Endometrial microvascular endothelial cells (primary cell): ENCODE results near the gene AHSP. TPM values are rescaled to one million over a fixed set of nuclear protein-coding genes. Genes with fewer than 3 reads are reported as not detected.
"Not testable (repeated sequence)": the region's sequence is repeated elsewhere in the genome, so short reads cannot be mapped to it uniquely, and the experiment has no call there.

ENCODE experiments used
- in situ Hi-C: cut with HindIII; loops from 2 replicates; pipeline ENCODE4 v1.10.0; 2017; ENCODE audit warnings: low sequenced_read_pairs, low pct_unique_long_range_greater_than_20kb; ENCODE audit errors: inconsistent ontology term
- total RNA-seq: library from RNA; depleted of rRNA; stranded (reverse); fragments of >200 nt; gene quantifications from one replicate; pipeline ENCODE4 v1.2.3, GENCODE V29; 2015; ENCODE audit errors: inconsistent ontology term

AHSP gene, protein sequence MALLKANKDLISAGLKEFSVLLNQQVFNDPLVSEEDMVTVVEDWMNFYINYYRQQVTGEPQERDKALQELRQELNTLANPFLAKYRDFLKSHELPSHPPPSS
- not detected for total RNA-seq

DNA sequence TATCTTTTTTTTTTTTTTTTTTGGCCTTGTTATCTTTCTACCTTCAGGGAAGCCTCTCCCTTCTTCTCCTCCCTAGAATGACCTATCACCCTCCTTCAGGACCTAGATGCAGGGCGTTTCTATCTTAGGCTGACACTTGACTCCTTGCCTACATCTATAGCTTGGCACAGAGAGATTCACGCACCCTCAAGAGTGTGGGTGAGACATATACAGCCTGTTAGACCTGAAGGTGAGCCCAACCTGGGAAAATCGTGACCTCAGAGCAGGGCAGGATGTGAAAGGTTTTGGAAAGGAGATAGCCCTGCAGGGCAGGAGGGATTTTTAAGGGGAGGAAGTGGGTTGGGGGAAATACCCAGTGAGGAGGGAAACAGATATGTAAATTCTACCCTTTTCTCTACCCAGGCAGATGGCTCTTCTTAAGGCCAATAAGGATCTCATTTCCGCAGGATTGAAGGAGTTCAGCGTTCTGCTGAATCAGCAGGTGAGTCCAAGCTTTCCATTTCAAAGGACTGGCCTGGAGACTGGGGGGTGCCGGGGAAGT lies at the start of gene AHSP:
Gene AHSP (plus strand): TSS at position 167 of the 541 bp plus-strand sequence. CDS start 240 bp downstream, at position 407.
- in situ Hi-C loops, result no loop called here

DNA sequence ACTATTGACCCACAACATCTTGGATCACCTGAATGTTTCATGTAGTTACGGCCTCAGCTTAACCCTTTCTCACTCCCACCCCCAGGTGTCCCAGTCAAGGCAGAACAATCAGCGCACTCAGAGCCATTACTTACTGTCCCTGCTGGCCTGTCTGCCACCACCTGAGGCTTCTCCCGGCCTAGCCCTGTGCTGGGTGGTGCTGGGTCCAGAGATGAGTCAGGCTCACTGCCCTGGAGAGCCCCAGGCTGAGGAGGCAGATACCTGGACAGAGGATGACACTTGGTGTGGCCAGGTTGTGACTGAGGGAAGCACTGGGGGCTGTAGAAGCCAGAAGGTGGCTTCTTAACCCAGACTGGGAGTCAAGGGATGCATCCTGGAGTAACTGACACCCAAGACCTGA lies 48.7 kb upstream of the AHSP start:
- in situ Hi-C loops, result no loop called here

DNA sequence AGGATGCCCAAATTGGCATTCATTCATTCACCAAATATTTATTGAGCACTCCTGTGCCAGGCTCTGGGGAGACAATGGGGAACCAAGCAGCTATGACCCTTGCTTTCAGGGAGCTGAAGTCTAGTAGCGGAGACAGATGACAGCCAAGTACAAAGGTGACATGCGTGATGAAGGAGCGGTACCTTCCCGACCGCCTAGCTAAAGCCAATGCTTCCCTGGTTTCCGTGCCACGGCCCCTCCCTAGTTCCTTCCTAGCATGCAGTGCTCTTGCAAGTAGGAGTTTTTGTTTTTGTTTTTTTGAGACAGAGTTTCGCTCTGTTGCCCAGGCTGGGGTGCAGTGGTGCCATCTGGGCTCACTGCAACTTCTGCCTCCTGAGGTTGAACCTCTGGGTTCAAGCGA lies 47.9 kb upstream of the AHSP start:
- in situ Hi-C loops, result no loop called here

DNA sequence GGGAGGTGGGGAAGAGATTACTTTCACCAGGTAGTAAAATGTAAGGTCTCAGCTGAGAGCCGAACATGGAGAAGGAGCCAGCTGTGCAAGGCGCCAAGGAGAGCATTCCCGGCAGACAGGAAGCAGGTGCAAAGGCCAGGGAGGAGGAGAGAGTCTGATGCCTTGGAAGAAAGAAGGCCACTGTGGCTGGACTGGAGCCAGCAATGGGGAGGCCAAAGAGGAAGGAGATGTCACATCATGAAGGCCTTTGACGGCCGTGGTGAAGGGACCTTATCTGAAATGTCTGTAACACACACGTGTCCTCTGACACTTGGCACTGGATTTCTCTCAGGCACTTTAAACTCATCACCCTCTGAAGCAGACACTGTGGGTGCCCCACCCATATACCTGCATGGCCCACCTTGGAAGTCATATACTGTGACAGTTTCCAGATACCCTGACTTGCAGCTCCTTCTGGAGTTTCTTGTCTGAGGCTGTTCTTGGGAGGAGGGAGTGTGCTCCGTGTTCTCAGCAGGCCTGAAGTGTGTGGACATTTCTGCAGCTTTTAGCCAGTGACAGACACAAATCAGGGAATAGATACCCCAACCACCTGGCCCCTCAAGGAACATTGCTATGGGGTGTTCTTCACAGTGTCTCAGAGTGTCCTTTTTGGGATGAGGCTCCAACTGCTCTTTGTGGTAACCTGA lies 46.7 kb upstream of the AHSP start:
- in situ Hi-C loops, result no loop called here

DNA sequence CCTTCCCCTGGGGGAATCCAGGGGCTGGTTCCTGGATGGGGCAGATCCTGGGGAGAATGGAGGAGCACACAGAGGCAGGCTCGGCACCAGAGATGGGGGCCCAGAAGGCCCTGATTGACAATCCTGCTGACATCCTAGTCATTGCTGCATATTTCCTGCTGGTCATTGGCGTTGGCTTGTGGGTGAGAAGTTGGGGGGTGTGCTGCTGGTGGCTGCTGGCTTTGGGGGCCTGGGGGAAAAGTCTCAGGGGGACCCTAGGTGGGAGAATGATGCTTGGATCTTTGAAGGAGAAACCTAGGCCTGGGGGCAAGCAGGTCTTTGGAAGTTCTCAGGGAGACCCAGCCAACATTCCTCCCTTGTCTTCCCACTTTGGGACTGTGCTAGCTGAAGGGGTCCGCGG lies 44.6 kb upstream of the AHSP start, which contains the start of gene SLC5A2:
Gene SLC5A2 (plus strand): TSS at position 43 of the 400 bp plus-strand sequence. CDS start 14 bp downstream, at position 57.
- in situ Hi-C loops, result no loop called here

DNA sequence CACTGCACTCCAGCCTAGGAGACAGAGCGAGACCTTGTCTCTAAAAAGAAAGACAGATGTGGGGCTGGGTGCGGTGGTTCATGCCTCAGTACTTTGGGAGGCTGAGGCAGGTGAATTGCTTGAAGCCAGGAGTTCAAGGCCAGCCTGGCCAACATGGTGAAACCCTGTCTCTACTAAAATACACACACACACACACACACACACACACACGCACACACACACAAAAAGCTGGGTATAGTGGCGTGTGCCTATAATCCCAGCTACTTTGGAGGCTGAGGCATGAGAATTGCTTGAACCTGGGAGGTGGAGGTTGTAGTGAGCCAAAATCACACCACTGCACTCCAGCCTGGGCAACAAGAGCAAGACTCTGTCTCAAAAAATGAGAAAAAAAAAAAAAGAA lies 43.7 kb upstream of the AHSP start:
- in situ Hi-C loops, result not testable (repeated sequence)

DNA sequence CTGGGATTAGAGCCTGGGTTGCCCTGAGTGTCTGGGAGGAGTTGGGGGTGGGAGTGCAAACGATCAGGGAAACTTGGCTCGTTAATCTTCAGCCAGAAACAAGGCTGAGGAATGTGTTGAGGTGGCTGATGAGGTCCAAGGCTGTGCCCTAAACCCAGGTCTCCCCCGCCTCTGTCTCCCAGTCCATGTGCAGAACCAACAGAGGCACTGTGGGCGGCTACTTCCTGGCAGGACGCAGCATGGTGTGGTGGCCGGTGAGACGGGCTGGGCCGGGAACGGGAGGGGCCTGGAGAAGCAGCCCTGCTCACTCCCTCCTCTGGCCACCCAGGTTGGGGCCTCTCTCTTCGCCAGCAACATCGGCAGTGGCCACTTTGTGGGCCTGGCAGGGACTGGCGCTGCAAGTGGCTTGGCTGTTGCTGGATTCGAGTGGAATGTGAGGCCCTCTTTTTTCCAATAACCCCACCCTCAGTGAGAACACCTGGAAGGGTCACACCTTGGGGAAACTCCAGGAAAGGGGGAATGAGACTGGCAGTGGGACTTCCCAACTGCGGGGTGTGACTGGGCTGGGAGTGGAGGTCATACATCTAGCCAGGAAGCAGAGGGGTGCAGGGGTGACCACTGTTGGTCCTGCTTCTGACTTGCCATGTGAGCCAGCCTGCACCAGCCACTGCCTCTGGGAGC lies 43.1 kb upstream of the AHSP start:
- in situ Hi-C loops, result no loop called here

DNA sequence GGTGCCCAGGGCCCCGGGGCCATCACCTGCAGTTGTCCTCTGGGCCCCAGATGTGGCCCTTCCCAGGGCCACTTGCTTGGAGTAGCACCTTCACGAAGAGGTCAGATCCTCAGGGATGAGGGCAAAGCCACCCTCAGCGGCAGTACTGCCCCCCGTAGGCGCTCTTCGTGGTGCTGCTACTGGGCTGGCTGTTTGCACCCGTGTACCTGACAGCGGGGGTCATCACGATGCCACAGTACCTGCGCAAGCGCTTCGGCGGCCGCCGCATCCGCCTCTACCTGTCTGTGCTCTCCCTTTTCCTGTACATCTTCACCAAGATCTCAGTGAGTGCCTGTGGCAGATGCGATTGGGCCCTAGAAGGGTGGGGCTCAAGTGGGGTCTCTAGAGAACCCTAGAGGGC lies 42.1 kb upstream of the AHSP start:
- in situ Hi-C loops, result no loop called here

DNA sequence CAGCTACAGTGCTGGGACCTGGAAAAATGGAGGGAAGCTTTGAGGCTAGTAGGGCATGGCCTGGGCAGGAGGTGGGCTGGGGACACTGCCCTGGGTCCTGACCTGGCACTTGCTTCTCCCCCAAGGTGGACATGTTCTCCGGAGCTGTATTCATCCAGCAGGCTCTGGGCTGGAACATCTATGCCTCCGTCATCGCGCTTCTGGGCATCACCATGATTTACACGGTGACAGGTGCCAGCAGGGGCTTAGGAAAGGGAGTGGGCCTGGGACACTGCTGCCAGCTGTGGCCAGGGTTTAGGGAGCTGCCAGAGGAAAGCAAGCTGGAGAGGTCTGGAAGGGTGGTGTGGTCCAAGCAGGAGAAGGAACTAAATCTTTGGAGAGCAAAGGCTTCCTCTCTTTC lies 41.7 kb upstream of the AHSP start:
- in situ Hi-C loops, result no loop called here

DNA sequence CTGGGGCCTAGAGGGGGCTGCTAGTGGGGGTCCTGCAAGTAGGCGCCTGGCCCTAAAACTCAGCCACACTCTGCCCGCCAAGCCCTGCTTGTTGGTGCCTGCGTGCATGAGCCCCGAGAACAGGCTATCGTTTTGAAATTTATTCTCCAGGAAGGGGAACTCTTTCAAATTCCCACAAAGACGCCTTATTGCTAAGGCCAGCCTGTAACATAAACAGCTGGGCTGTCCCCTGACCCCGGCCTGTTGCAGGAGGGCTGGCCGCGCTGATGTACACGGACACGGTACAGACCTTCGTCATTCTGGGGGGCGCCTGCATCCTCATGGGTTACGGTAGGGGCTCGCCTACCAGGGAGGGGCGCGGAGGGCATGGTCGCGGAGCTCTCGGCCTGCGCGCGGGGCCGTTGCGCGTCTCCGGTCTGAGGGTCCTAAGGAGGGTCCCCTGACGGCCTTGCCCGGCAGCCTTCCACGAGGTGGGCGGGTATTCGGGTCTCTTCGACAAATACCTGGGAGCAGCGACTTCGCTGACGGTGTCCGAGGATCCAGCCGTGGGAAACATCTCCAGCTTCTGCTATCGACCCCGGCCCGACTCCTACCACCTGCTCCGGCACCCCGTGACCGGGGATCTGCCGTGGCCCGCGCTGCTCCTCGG lies 40.5 kb upstream of the AHSP start:
- in situ Hi-C loops, result no loop called here

DNA sequence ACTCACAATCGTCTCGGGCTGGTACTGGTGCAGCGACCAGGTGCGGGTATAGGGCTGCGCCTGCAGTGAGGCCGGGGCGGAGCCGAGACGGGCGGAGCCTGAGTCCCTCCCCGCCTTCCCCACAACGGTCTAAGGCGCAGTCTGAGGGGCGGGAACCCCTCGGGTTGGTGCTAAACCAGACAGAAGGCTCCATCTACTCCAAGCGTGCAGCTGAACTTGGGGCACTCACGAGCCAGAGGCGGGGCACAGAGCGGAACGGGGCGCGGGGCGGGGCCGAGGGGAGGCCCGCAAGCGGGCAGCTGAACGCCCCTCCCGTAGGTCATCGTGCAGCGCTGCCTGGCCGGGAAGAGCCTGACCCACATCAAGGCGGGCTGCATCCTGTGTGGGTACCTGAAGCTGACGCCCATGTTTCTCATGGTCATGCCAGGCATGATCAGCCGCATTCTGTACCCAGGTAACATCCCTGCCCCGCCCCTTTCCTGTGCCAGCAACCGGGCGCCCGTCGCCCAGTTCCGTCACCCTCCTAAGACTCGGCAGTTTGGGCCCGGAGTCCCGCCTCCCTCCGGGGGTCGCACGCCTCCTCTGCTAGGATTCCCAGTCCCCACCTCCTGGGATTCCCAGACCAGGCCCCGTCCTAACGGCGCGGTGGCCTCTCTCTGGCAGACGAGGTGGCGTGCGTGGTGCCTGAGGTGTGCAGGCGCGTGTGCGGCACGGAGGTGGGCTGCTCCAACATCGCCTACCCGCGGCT lies 39.8 kb upstream of the AHSP start:
- in situ Hi-C loops, result no loop called here

DNA sequence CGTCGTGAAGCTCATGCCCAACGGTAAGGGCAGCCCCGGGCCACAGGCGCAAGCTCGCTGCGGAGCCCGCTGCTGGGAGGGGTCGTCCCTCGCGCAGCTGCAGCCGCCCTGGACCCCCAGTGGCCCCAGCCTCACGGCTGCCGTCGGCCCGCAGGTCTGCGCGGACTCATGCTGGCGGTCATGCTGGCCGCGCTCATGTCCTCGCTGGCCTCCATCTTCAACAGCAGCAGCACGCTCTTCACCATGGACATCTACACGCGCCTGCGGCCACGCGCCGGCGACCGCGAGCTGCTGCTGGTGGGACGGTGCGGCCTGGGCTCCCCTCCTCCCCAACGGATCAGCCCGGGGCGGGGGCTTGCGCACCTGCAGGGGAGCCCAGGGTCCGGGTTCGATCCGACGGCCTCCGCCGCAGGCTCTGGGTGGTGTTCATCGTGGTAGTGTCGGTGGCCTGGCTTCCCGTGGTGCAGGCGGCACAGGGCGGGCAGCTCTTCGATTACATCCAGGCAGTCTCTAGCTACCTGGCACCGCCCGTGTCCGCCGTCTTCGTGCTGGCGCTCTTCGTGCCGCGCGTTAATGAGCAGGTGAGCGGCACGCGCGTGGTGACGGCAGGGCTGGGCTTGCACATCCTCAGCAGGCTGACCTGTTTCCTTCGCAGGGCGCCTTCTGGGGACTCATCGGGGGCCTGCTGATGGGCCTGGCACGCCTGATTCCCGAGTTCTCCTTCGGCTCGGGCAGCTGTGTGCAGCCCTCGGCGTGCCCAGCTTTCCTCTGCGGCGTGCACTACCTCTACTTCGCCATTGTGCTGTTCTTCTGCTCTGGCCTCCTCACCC lies 39.0 kb upstream of the AHSP start:
- in situ Hi-C loops, result no loop called here

DNA sequence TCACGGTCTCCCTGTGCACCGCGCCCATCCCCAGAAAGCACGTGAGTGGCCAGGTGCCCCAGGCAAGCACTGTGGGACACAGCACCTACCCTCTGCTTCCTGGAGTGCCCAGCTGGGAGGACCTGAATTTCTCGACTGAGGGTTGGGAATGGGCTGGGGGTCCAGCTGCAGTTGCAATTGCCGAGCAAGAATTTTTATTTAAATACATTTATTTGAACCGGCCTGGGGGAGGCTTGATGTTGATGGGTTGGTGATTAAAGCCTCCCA lies 38.5 kb upstream of the AHSP start:
- in situ Hi-C loops, result no loop called here

DNA sequence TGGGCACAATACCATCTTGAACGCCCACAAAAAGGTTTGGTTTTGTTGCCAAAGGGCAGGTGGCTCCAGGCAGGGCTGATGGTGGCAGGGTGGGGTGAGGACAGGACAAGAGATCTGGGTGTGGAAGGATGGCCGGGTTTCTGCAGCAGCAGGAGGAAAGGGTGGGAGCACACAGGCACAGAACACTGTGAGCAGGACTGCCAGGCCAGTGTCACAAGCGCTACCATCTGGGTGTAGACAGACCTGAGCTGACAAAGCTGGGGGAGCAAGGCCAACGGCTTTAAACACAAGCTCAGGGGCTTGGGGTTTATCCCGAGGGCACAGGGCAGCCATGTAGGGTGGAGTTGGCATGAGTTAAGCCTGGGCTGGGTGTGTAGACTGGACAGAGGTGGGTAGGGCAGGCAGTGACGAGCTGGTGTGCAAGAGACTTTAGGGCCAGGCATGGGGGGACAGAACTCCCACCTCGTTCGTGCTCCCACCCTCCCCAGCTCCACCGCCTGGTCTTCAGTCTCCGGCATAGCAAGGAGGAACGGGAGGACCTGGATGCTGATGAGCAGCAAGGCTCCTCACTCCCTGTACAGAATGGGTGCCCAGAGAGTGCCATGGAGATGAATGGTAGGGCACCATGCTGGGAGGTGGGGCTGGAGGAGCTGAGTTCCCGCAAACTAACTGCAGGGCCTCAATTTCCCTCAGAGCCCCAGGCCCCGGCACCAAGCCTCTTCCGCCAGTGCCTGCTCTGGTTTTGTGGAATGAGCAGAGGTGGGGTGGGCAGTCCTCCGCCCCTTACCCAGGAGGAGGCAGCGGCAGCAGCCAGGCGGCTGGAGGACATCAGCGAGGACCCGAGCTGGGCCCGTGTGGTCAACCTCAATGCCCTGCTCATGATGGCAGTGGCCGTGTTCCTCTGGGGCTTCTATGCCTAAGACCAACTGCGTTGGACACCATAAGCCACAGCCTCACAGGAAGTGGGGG lies 37.8 kb upstream of the AHSP start:
- in situ Hi-C loops, result no loop called here

DNA sequence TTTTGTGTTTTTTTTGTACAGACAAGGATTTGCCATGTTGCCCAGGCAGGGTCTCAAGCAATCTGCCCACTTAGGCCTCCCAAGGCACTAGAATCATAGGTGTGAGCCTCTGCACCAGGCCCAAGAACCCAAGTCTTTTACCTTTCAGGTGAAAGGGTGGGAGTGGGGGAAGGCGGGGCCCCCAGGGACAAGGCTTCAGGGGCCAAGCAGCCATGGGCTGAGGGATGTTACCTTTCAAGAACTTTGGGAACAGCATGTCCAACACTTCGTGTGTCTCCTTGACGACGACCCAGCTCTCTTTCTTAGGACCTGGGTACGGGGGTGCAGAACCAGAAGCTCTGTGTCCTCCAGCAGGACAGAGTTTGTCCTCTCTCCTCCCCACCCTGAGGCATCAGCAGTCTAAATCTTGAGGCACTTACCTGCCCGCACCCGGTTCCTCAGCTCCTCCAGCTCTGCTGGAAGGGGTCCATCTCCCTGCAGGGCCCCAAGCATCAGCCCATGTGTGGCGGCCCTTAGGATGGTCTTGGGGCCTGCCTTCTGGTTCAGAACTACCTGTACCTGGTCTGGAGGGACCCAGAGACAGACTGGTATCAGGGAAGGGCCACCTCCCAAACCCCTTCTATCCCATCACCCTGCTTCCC lies 35.8 kb upstream of the AHSP start:
- in situ Hi-C loops, result no loop called here

DNA sequence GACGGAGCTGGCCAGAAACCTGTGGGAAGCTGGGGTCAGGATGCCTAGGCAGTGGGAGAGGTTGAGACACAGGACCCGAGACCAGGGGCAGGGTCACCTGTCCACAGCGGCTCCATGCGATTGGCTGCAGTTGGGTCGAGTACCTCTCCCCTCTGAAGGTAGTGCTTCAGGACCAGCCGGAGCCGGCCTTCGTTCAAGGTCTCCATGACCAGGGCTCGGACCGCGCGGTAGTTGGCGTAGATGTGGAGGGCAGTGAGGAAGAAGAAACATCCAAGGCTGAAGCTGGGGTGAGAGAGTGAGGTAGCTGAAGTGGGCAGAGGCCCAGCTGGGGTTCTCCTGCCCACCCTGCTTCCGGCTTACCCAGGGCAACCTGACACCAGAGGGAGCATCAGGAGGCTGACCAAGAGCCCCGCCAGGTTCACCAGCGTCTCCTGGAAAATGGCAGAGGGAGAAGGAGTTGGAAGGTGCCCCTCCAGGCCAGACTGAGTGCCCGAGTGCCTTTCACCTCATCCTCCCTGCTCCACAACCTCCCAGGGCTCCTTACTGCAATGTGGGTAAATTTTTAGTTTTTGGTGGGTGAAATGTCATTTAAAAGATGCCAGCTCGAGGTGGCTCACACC lies 34.1 kb upstream of the AHSP start:
- in situ Hi-C loops, result no loop called here
